NCI-H2227 (cell line): ENCODE results near the gene ENDOD1.

Source experiments
- DNase-seq: peaks from one replicate; lab custom pipeline; 2025; ENCODE audit not compliant: unreplicated experiment; lab: John Stamatoyannopoulos, UW

The ENDOD1 gene

DNA sequence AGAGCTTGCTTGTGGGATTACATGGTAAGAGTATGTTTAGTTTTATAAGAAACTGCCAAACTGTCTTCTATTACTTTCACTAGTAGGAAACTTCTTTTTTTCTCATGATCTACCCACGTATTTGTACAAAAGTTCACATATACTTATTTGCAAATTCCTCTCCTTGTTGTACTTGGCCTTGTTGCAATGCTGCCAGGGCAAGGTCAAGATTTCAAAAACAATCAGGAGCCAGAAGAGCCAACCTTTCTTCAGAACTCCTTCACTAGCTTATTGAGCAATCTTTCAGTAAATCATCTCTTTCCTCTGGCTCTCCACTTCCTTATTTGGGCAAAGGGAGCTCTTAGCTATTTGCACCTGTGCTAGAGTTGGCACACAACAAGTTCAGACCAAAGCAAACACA is 13.2 kb upstream of the ENDOD1 start:
- no peak for DNase-seq

DNA sequence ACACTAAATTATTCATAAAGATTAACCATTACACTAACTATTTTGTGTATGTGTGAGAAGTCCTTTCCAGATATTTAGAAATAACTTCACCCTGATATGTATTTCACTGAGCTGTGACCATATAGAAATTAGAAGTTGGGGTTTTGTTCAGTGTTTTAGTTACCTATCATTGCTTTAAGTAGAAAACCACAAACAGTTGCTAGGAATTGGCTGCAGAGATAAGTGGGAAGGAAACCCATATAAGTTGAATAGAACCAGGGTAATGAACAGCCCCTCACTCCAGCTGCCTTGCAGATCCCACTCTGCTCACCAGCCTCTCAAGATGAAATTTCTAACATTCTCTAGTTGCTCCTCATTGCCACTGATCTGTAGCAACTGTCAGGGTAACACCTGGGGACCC is 12.7 kb upstream of the ENDOD1 start:
- no peak for DNase-seq

DNA sequence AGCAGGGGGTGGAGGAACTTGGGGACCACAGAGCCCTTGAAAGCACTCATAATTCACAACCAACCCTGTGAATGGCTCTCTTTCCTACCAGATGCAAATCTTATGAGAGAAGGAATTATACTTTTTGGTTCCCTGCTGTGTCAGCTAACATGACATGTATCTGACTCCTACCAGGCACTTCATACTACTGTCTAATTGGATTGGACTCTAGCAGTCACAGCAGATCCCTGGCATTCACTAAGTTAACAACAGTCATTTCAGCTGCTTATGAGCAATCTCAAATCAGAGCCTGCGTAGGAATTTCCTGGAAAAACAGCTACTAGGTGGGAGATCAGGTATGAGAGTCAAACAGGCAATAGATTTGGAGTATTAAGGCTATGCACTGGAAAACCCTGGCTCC is 11.1 kb upstream of the ENDOD1 start:
- no peak for DNase-seq

DNA sequence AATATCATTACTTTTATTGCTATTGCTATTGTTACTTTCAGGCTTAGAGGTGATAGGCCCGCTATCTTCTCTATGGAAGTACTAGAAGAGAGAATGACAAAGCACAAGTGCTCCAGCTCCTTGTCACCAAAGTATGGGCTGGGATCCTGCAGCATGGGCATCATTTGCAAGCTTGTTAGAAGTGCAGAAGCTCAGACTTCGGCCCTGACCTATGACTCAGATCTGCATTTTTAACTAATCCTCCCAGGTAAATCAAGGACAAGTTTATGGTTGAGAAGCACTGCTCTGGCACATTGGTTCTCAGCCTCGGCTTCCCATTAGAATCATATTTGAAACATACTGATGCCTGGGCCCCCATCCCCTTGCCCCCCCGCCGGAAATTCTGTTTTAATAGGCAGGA is 8.6 kb upstream of the ENDOD1 start:
- DNase-seq, result no peak

DNA sequence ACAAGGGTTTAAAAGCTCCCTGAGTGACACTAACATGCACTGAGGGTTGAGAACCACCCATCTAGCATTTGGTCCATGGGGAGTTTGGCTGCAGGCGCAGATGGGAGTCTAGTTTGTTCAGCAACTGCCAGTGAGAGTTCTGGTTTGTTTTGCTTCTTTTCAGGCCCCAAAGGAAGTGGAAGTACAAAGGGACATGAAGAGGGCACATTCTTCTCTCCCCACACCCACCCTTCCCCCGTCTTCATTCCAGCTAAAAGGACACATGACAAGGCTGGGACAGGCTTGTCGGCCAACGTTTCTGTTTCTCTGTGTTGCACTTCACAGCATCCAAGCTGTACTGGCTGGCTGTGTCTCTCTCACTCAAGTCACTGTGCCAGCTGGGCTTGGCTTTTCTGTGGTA is 8.2 kb upstream of the ENDOD1 start:
- no peak for DNase-seq

DNA sequence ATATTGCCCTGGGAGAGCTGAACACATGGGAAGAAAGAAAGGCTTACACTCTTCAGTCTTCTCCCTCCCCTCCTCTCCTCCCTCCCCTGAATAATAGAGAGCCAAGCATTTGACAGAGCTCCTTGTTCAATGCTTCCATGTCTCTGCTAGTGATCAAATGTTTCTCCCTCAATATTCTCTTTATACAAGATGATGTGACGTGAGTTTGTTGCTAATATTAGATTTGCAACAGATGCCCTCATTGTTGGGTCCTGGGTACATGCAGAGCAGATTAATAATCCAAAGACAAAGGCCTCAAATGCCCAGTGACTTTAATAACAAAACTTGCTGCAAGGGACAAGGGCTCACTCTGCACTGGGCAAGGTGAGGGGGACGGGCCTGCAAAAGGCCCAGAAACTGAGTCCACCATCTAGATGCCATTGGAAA is 7.1 kb upstream of the ENDOD1 start:
- DNase-seq, result no peak

DNA sequence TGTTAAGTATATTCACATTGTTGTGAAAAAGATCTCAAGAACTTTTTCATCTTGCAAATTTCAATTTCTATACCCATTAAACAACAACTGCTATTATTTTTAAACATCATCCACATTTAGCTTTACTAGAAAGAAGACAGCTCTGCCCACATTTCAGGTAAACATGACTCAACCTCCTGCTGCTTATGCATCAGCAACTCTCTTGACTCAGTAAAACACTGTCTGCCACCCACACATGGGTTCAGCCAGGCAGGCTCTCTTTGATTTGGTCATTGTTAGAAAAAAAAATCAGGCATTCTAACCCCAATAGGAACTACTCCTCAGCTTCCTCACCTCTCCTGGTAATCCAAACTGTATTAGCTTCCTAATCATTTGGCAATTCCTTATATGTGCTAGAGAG is 5.1 kb upstream of the ENDOD1 start:
- DNase-seq, result no peak

DNA sequence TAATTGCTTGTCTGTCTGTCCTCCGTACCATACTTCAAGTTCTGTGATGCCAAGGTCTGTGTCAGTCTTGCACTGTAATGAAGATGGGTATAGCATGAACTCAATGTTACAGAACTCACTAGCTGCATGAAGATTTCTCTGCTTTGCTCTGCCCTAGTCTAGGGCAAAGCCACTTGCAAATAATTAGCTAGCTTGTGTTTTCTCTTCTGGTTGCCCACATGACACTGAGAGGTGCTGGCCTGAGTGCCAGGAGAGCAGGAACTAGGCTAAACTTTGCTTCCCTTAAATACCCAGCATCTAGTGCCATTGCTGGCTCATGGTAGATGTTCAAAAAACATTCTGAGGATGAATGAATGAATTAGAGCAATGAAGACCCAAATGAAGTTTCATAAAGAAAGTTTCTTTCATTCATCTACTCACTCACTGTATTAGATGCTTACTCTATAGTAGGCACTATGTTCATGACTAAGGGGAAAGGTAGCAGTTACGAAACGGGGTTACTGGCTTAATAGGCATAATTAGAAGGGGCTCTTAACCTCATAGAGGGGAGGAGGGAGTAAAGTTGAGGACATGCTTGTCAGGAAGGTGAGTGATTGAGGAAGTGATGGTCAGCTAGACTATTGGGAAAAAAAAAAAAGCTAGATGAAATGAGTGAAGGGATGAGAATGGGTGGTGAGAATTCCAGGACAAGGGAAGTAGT is 4.4 kb upstream of the ENDOD1 start:
- DNase-seq, result no peak

DNA sequence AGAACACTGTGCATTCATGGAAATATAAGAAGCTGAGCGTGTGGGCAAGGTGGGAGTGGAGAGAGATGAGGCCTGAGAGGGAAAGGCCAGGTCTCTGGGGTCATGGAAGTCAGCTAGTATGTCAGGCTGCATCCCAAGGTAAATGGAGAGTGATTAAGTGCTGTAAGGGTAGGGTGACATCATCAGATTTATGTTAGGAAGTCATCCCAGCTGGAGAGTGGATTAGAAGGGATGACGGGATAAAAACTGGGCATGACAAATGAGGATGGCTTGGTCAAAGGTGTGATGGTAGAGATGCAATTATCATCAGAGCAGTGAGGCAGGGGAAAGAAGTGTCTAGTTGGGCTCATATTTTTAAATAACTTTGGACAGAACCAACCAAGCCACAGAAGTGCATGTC is 3.5 kb upstream of the ENDOD1 start:
- DNase-seq, result no peak

DNA sequence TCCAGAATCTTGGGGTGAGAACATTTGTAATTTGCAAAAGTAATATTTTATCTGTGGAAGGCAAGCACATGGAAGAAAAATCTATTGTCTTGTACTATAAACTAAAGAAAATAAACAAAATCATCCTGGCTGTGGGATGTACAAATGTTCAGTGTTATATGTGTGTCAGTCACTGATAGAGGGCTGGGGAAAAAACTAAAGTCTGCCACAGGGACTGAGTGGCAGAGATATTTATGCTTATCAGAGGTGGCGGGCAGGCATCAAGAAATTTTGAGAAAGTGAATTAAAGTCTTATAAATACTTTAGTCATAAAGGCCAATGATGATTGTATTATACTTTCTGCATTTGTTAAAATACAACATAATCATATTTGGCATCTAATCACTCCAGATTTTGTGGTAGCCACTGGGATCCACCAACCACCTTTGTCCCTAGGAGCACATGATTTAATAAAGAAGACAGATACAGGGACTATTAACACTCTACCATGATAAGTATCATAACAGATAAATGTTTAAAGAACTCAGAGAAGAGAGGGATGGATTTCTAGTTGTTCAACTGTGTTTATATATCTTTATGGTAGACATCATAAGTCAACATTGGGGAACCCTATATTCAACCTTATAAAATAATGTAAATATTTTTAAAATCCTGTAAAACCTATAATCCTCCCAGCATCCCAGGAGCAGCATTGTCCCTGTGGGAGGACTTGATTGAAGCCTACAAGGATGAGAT is 2.6 kb upstream of the ENDOD1 start:
- no peak for DNase-seq

DNA sequence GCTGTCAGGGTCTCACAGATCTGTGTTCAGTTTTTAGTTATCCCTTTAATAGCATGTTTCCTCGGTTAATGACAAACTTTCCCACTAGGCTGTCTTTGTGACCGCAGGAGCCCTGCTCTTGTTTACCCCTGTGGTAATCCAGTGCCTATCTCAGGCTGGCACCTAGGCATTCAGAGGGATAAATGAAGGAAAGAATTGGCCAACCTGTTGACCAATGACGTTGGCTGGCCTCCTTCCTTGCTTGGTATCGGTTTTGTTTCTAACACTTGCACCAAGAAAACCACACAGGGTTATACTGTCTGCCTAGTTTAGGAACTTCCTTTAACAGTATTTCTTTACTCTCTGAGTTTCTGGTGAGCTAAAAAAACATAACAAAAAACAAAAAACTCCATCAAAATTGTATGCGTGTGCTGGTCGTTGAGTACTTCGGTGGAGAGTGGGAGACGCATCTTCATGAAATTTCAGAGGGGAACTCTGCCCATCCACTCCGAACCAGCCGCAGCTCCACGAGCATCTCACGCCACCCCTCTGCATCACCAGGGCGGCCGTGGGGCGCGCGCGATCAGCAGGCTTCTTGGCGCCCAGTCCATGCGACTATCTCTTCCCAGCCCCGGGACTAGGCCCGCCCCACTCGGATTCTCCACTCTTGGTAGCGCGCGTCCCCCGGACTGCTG is 563 bp upstream of the ENDOD1 start:
- no peak for DNase-seq

DNA sequence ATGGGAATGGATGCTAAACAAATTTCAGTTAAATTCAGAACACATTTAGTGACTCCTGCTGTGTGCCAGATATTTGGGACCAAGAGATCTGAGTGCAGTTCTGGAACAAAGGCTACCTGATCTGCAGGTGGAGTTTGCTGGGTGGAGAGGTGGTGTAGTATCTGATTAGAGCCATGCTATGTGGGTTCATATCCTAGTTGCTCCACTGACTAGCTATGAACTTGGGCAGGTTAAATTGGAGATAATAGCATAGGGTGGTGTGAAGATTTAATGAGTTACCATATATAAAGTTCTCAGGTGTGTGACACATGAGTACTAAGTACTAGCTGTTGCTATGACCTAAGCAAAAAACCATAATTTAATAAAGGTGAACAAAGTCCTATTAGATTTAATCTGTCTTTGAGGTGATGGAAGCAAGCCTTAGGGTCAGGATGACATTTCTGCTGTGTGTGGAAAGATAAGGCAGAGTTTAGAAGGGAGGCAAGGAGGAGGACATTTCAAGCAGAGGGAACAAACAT is 2.1 kb downstream of the ENDOD1 start:
- no peak for DNase-seq

DNA sequence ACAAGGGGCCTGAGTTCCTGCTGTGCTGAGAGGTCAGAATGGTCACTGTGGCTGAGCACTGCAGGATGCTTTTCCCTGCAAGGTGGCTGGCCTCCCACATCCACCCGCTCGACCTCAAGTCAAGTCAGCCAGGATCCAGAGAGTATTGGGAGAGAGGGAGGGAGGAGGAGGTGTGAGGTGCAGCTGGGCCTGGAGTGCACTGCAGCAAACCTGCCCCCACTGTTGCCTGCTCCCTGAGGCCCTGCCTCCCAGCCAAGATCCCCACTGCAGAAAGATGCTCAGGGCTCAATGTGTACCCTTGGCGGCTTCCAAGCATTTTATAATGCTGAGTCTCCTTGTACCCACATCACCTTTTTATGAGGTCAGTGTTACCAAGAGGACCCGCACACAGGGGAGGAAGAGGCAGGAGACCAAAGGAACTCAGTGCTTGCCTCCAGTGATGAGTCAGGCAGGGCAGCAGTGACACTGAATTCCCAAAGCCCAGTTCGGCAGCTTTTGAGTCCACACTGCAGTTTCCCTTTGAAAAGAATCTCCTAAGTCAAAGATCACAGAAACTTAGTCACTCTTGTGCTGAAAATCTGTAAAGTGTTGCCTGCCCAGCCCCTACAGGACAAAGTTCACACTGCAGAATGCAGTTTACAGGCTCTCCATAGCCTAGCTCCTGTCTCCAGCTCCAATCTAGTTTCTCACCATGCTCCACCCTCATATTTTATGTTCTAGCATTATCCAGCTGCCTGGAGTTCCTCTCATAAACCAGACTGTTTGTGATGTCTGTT is 3.1 kb downstream of the ENDOD1 start:
- no peak for DNase-seq

DNA sequence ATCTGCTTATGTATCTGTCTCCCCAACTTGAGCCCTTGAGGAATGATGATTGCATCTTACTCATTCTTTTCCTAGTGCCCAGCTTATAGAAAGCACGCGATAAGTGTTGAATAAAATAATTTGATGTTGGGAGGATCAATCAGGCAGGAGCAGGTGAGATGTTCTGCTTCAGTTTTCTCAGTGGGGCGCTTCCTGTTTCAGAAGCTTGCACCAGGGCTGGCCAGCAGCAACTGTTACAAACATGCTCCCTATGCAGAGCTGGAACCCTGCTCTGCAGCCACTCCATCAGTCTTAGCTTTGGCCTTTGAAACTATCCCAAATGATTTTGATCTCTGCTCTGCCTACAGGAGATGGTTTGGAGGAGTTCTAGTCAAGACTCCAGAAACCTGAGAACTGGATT is 3.9 kb downstream of the ENDOD1 start:
- no peak for DNase-seq

DNA sequence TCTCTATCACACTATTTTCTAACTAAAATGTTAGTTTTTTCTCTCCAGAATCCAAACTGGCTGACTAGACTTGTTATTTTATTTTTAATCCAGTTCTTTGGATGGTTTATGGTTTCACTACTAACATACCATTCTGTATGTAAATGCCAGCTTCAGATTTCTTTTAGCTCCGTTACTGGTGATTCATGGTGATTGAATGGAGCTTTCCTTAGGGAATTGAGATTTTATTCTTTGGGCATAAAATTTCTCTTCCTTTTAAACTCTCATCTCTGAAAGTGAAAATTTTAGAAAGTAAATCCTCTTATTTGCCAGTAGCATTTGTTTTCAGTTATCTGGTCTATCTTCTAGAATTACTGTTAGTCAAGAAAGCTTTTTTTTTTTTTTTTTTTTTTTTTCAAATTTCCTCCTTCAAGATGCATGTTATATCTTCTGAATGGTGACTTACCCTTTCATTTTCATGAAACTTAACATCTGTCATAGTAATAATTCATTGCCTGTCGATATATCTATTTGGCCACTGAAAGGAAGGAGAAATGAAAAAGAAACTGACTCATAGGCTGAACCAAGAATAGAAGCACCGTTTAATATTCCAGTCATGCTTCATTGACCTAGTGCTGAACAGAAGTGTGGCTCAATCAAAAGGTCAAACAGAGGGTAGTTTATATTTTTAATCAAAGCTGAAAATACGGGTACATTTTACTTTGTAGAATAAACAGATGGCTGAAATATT is 6.4 kb downstream of the ENDOD1 start:
- no peak for DNase-seq

DNA sequence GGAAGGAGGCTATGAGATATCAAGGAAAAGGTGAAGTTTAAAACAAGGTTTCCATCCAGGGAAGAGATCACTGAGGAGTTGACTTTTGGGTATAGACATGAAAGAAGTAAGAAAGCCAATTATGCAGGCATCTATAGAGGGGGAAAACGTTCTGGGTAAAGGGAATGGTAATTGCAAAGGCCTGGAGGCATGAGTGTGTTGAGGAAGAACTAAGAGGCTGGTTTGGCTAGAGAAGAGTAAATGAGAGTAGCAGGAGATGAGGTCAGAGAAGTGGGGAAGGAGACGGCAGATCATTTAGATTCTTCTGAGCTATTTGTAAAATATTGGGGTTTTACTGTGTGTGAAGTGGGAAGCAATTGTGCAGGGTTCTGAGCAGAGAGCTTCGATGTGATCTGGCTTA is 7.6 kb downstream of the ENDOD1 start:
- no peak for DNase-seq

DNA sequence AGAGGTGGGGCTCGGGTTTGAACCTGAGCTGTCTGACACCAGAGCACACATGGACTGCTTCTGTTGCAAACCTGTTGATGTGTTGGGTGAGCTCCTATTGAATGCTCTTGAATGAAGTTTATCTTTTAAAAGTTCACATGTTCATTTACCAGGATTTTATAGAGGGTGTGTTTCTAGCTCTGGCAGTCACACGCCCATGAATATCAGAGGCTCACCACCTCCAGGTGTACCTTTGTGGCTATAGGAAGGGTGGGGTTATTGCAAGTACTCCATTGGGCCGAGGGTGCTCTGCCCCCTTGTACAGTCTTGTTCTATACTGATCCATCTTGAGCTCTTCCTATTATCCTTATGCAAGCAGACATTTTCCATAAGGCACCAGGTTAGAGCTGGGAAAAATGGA is 9.2 kb downstream of the ENDOD1 start:
- DNase-seq, result no peak

DNA sequence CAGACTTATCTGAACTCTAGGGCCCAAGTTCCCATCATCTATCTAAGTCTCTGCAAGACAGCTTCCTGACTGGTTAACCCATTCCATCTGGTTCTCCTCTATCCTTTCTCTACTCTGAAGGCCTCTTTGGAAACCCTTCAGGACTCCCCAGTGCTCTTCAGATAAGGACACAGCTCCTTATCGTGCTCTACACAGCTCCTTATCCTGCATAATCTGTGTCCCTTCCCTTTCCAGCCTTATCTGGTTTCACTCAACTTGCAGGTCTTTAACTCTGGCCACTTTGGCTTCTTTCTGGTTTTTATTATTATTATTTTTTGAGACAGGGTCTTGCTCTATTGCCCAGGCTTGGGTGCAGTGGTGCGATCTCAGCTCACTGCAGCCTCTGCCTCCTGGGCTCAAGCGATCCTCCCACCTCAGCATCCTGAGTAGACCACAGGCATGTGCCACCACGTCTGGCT is 10.6 kb downstream of the ENDOD1 start:
- no peak for DNase-seq

DNA sequence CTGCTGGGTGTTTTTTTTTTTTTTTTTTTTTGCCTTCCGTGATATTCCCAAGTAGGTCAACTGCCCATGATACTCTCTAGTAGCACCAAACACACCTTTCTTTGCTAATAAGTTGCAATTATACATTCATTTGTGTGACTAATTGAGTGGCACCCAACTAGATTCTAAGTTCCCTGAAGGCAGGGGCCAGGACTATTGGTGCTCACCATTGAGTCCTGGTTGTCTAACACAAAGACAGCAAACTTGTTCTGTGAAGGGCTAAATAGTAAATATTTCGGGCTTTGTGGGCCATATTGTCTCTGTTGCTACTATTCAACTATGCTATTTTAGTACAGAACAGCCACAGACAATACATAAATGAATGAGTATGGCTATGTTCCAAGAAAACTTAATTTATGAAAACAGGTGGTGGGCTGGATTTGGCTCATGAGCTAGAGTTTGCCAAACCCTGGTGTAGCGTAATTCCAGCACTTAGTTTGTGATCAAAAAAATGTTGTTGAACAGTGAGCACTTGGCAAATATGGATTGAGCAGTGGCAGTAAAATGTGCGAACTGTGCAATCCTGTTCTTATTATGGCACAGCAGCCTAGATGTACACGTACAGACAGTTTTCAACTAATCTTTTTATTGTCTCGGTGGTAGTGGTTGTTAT is 11.3 kb downstream of the ENDOD1 start:
- DNase-seq, result no peak

DNA sequence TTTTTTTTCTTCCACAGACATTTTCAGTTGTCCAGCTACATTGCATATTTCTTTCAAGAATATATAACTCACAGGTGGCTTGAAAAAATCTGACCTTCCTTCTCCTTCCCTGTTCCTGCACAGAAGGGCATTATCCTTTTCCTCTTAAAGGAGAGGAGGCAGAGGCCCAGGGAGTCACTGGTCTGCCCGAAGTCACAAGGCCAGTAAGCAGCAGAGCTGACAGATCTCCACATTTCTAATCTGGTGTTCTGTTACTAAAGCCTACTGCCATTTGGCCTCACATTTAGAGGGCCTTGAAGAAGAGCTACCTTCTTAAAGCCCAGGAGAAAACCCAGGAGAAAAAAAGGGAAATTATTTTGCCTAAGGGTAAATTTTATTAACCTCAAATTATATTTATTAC is 12.3 kb downstream of the ENDOD1 start:
- DNase-seq, result no peak
